Activated CD4-positive, alpha-beta T cell treated with anti-CD3 and anti-CD28 coated beads, Interleukin-2, amount 50 U/mL, for 48 hours (primary cell): ENCODE results near the gene GPR146.
"Not testable (repeated sequence)": the region's sequence is repeated elsewhere in the genome, so short reads cannot be mapped to it uniquely, and the experiment has no call there.

Source experiments
- DNase-seq, 2 experiments: peaks; one replicate each; pipeline ENCODE4 v3.0.0-alpha.2; 2020

The GPR146 gene

DNA sequence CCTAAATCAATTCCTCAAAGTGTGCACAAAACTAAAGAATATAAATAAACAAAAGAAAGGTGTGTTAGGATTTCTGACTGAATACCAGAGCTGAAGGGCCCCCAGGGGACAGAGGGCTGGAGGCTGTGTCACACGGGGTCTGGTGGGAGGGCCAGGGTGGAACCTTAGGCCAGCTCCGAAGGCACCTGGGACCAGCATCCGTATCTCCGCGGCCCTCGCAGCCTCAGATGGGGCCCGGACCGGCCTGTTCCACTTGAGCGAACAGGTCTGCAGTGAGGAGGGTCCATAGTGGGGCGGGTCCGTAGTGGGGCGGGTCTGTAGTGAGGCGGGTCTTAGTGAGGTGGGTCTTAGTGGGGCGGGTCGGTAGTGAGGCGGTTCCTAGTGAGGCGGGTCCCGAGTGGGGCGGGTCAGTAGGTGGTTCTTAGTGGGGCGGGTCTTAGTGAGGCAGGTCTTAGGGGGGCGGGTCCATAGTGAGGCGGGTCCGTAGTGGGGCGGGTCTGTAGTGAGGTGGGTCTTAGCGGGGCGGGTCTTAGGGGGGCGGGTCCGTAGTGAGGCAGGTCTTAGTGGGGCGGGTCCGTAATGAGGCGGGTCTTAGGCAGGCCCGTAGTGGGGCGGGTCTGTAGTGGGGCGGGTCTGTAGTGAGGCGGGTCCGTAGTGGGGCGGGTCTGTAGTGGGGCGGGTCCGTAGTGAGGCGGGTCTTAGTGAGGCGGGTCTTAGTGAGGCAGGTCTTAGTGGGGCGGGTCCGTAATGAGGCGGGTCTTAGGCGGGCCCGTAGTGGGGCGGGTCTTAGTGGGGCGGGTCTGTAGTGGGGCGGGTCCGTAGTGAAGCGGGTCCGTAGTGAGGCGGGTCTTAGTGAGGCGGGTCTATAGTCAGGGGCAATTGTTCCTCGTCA is 15.1 kb downstream of the GPR146 start:
- DNase-seq, result no peak

- no peak for DNase-seq
Measured at GRCh38 chr7:1060315-1061072, 16.1 kb downstream of the GPR146 start.

GRCh38 chr7:1061180-1061579 is 16.8 kb downstream of the GPR146 start:
- no peak for DNase-seq

DNA sequence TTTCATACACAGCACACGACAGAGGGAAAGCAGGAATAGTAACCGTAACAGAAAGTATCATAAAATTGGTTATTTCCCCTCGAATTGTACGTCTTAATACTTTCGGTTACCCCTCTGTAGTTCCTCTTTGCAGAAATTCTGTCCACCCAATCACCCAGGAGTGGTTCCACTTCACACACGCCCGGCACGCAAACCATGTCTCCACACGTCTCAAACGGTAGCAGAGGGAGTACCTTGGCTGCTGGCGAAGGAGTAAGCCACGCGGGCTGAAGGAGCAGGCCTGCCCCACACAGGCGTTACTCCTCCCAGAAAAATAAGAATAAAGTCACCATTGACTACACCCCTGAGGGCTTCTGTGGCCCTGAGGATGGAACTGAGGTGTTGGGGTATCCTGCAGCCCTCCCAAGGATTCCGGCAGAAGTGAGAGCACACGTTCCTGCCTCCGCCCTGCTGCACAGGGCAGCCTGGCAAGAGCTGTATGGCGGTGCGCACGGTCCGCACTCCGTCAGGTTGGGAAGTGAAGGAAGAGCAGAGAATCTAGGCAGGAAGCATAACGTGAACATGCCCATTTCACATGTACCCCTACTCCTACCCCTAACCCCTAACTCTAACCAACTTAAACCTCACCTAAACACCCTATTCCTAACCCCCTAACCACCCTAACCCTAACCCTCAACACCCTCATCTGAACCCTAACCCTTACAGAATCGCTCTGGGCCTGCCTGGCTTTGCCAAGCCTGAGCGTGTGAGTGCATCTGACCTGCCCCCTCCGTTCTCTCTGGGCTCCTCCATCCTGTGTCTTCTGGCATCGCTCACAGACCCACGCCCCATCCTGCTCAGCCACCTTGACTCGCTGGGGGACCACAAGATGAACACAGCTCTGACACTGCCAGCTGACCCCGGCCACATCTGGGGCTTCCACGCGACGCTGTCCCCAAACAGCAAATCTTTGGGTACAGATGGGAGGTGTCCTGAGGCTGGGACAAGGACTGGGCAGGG is 18.2 kb downstream of the GPR146 start:
- DNase-seq, result no peak

DNA sequence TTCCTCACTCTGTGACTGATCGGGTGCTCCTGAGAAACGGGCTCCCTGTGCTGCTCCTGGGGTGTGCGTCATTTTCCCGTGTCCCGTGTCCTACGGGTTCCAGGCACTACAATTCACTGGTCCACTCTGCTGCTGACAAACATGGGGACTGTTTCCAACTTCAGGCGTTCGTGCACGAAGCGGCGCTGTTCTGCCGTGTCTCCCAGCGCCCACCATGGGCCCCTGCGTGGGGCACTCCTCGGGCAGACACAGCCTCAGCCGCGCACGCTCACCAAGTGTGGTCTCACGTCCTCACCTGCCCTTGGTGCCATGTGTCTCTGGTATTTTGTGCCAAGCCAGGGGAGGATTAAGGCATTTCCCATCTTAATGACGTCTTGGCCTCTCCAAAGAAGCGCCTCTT is 19.0 kb downstream of the GPR146 start:
- no peak for DNase-seq

GRCh38 chr7:1064581-1064980 is 20.2 kb downstream of the GPR146 start:
- no peak for DNase-seq

- DNase-seq, result no peak
Measured at GRCh38 chr7:1065263-1065584, 20.9 kb downstream of the GPR146 start.

- peak; percentile 86 to 89 for DNase-seq
Measured at GRCh38 chr7:1065585-1066241, 21.4 kb downstream of the GPR146 start.

GRCh38 chr7:1066242-1066588 is 21.9 kb downstream of the GPR146 start:
- no peak for DNase-seq

DNA sequence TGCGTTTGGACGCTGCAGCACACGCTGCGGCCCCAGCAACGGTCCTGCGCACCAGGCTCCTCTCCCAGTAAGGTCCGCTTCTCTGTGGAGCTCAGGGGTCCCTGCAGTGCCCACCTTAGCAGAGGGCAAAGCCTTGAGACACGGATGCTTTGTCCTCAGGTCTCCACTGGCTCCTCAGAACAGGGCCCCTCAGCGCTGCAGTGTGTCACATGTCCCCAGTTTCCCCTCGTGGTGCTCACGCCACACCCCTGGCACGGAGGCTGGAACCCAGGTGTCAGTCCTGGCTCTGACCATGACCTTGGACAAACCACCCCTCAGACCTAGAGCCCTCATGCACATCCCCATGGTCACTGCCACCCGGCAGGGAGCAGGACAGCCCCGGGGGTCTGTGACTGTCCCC is 23.7 kb downstream of the GPR146 start:
- no peak for DNase-seq

DNA sequence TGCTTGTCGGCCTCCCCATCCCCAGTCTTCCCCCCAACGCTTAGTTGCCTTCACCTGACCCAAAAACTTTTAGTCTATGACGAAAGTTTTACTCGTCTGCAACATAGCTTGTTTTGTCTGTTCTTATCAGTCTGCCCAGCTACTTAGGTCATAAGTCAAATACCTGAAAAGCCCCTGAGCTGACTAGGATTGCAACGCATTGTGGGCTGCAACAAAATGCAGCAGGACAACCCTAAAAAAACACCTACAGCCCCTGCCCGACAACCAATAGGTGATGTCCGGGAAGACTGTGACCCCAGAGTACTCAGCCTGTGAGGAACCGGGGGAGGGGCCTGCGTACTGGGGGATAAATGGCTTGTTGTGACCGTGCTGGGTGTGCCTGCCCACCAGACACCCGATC is 24.3 kb downstream of the GPR146 start:
- no peak for DNase-seq

- no peak for DNase-seq
Measured at GRCh38 chr7:1070544-1071011, 26.2 kb downstream of the GPR146 start.

GRCh38 chr7:1071731-1072254 is 27.4 kb downstream of the GPR146 start:
- DNase-seq, result no peak

DNA sequence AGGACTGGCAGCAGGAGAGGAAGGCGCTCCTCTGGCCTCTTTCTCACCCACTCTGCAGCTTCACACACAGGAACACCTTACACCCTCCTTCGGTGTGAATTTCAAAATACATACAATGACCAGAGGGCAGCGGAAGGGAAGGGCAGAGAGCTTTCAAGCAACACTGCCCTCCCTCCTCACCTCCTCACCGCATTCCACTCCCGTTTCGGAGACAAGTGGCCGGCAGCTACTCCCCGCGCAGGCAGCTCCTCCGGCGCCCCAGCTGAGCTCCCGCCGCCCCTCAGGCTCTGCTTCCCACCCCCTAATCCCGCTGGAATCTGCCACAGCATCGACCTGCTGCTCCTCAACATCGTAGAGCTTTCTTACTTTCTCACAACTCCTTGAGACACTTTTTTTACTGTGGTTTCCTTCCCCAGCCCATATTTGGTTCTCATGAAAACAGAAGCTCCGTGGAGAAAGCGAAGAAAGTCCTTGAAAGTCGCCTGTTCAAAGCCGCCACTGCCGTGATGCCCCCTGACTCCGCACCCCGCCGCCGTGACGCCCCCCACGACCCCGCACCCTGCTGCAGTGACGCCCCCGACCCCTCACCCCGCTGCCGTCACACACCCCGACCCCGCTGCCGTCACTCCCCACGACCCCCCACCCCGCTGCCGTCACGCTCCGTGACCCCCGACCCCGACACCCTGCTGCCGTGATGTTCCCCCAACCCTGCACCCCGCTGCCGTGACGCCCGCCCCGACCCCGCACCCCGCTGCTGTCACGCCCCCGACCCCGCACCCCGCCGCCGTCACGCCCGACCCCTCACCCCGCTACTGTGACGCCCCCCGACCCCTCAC is 29.0 kb downstream of the GPR146 start:
- no peak for DNase-seq

- DNase-seq, result not testable (repeated sequence)
Measured at GRCh38 chr7:1074018-1074417, 29.7 kb downstream of the GPR146 start.

- DNase-seq, result no peak
Measured at GRCh38 chr7:1074593-1075431, 30.5 kb downstream of the GPR146 start.

GRCh38 chr7:1076184-1077072 is 32.1 kb downstream of the GPR146 start:
- DNase-seq, result no peak

GRCh38 chr7:1078519-1078918 is 34.2 kb downstream of the GPR146 start:
- DNase-seq, result no peak

GRCh38 chr7:1078985-1079384 is 34.6 kb downstream of the GPR146 start:
- no peak for DNase-seq
